Stomach (tissue), 9 donors: ENCODE measurements around the gene C1orf232. TPM values are rescaled to one million over a fixed set of nuclear protein-coding genes. Genes with fewer than 3 reads are reported as not detected.

Experiments
- DNase-seq, 2 donors: peaks; one replicate each; pipeline versions ENCODE4 v3.0.0 to v3.0.0-alpha.2; 2013 to 2019
- H3K27ac ChIP-seq, 5 donors: fragments of 200-600 bp in 4 of 5; sonication (generic) in 4 of 5; one replicate each; pipeline ENCODE4 v1.5.1; 2013 to 2019; ENCODE audit warnings: mild to moderate bottlenecking in 1 of 5, moderate library complexity in 1 of 5
- H3K27me3 ChIP-seq, 3 donors: fragments of 200-600 bp; sonication (generic); one replicate each; pipeline ENCODE4 v1.5.1; 2017 to 2019; ENCODE audit warnings: mixed run types in 1 of 3
- H3K36me3 ChIP-seq, 4 donors: fragments of 200-600 bp; sonication (generic); 1 replicate in 3 of 4; 2 replicates in 1 of 4; pipeline ENCODE4 v1.5.1; 2016 to 2019
- H3K4me1 ChIP-seq, 4 donors: fragments of 200-600 bp; sonication (generic); one replicate each; pipeline ENCODE4 v1.5.1; 2016 to 2019
- H3K4me3 ChIP-seq, 4 donors: fragments of 200-600 bp; sonication (generic) in 3 of 4; one replicate each; pipeline ENCODE4 v1.5.1; 2016 to 2019; ENCODE audit warnings: mild to moderate bottlenecking in 1 of 4
- H3K9me3 ChIP-seq, 4 donors: fragments of 200-600 bp; sonication (generic); one replicate each; pipeline ENCODE4 v1.5.1; 2016 to 2019
- CTCF ChIP-seq, 7 experiments: fragments of 450-650 bp in 4 of 7; fragments of 200-600 bp in 3 of 7; sonication (generic) in 3 of 7; IDR thresholded peaks; one replicate each; pipeline ENCODE4 v1.5.1; 2016 to 2019; ENCODE audit warnings: antibody characterized with exemption in 7 of 7, control low read depth in 2 of 7, mild to moderate bottlenecking in 1 of 7
- EP300 ChIP-seq: sonication (generic); formaldehyde crosslinking; IDR thresholded peaks from one replicate; pipeline ENCODE4 v1.6.1; 2017; ENCODE audit warnings: antibody characterized with exemption
- POLR2A ChIP-seq, 4 donors: fragments of 450-650 bp; IDR thresholded peaks; one replicate each; pipeline ENCODE4 v1.6.1; 2016; ENCODE audit warnings: antibody characterized with exemption in 4 of 4, control low read depth in 2 of 4, mild to moderate bottlenecking in 1 of 4, moderate library complexity in 1 of 4
- POLR2AphosphoS5 ChIP-seq, 3 donors: sonication (generic); formaldehyde crosslinking; IDR thresholded peaks; one replicate each; pipeline ENCODE4 v1.6.1; 2016; ENCODE audit warnings: antibody characterized with exemption in 3 of 3
- WGBS, 5 donors: extraction: QIAGEN DNeasy Blood & Tissue Kit in 3 of 5; methylation state at CpG; one replicate each; pipeline versions ENCODE4 v1.1.5 to v1.1.7; 2013 to 2018; 5-methylcytosine and 5-hydroxymethylcytosine counted together
- intact Hi-C: fragments of 100-400 bp; cut with DNase I; formaldehyde crosslinking; loops from one replicate; pipeline ENCODE4 v1.15.1; 2023; ENCODE audit warnings: low total_unique reads
- polyA plus RNA-seq, 3 donors: library from polyadenylated mRNA; stranded (reverse); fragments of 200-250 nt; gene quantifications; one replicate each; pipeline ENCODE4 v1.2.3, GENCODE V29; 2013
- total RNA-seq, 5 donors: library from RNA; depleted of rRNA; stranded (reverse); fragments of >200 nt; gene quantifications; one replicate each; pipeline versions ENCODE4 v1.1.0 to v1.2.3, GENCODE V29; 2014 to 2016
- donor health status: healthy with polysubstance abuse.
- donor health status: Bipolar disorder and iron deficiency.
- donor health status: healthy.

Gene C1orf232
- total and polyA plus RNA-seq, 8 donors: not detected

- TF ChIP-seq EP300: no peak
- intact Hi-C loops: no loop called here
- Histone ChIP-seq H3K27ac (no peak overlapping the region), H3K27me3 (no peaks in the 10 kb centered on the region), H3K36me3 (peaks cover 0 to 86% (median 81%) of the 10 kb centered on the region in 4 donors), H3K9me3 (no peaks in the 10 kb centered on the region), H3K4me1 (no peaks in the 10 kb centered on the region), H3K4me3 (no peak overlapping the region)
- WGBS, 5 donors: 92 to 98% (median 94%) methylated on average over 17 to 21 of the region's 21 CpGs
- DNase-seq: no peak
Observed at GRCh38 chr1:26184883-26185282, 16.1 kb upstream of the C1orf232 start.

GRCh38 chr1:26184086-26184485, 15.3 kb upstream of the C1orf232 start:
- Histone ChIP-seq H3K9me3 (no peaks in the 10 kb centered on the region), H3K36me3 (peaks cover 0 to 81% (median 76%) of the 10 kb centered on the region in 4 donors), H3K4me1 (peaks cover 0 to 3% (median 0%) of the 10 kb centered on the region in 4 donors), H3K4me3 (no peak overlapping the region), H3K27me3 (no peaks in the 10 kb centered on the region), H3K27ac (no peak overlapping the region)
- no peak for TF ChIP-seq POLR2A (IDR thresholded peaks at IDR 0.05)
- TF ChIP-seq EP300: no peak
- TF ChIP-seq POLR2AphosphoS5 (IDR thresholded peaks at IDR 0.05): no peak
- no peak for TF ChIP-seq CTCF (IDR thresholded peaks at IDR 0.05)
- DNase-seq: no peak
- intact Hi-C loops: no loop called here
- 86 to 97% (median 94%) methylated on average over 7 of the region's 7 CpGs for WGBS, 5 donors

- intact Hi-C loops: no loop called here
- WGBS, 5 donors: 70 to 87% (median 81%) methylated on average over 3 to 7 of the region's 7 CpGs
- peaks cover 0 to 65% (median 60%) of the 10 kb centered on the region in 4 donors for H3K36me3 ChIP-seq
- no peak for DNase-seq
- peaks cover 0 to 9% (median 5%) of the 10 kb centered on the region in 4 donors for H3K4me1 ChIP-seq
- H3K9me3 ChIP-seq: no peaks in the 10 kb centered on the region
- no peaks in the 10 kb centered on the region for H3K27me3 ChIP-seq
- no peak overlapping the region for H3K4me3 ChIP-seq
- TF ChIP-seq POLR2A (IDR thresholded peaks at IDR 0.05) (no peak), CTCF (IDR thresholded peaks at IDR 0.05) (no peak), POLR2AphosphoS5 (IDR thresholded peaks at IDR 0.05) (no peak), EP300 (no peak)
- no peak overlapping the region for H3K27ac ChIP-seq
Observed at GRCh38 chr1:26182383-26182696, 13.6 kb upstream of the C1orf232 start.

GRCh38 chr1:26181586-26182382, 13.0 kb upstream of the C1orf232 start:
- 76 to 82% (median 78%) methylated on average over 8 to 9 of the region's 9 CpGs for WGBS, 5 donors
- intact Hi-C loops: no loop called here
- peaks cover 0 to 60% (median 56%) of the 10 kb centered on the region in 4 donors for H3K36me3 ChIP-seq

More at GRCh38 chr1:26181586-26182382, 13.0 kb upstream of the C1orf232 start:
- no peak overlapping the region for H3K4me3 ChIP-seq
- no peaks in the 10 kb centered on the region for H3K27me3 ChIP-seq
- no peak for DNase-seq
- H3K27ac ChIP-seq: no peak overlapping the region
- no peaks in the 10 kb centered on the region for H3K9me3 ChIP-seq
- H3K4me1 ChIP-seq: peaks cover 0 to 9% (median 5%) of the 10 kb centered on the region in 4 donors
- no peak for TF ChIP-seq POLR2A (IDR thresholded peaks at IDR 0.05)
- TF ChIP-seq EP300: no peak
- no peak for TF ChIP-seq POLR2AphosphoS5 (IDR thresholded peaks at IDR 0.05)
- TF ChIP-seq CTCF (IDR thresholded peaks at IDR 0.05): no peak
